Stimulated activated CD8-positive, alpha-beta memory T cell treated with anti-CD3 and anti-CD28 coated beads, Interleukin-15, amount 100 ng/mL, for 4 hours (primary cell): ENCODE data around the gene FLYWCH1.
A peak's percentile ranks its signal among the peaks of the same experiment; 100 is the strongest.

Experiments
- DNase-seq, 2 donors: peaks; one replicate each; pipeline ENCODE4 v3.0.0-alpha.2; 2020; ENCODE audit warnings: low read depth in 2 of 2

FLYWCH1 gene

GRCh38 chr16:2911638-2912329 lies at the start of gene FLYWCH1:
Gene FLYWCH1, plus strand, starts transcription at chr16:2911931. Its CDS starts 17,755 bp downstream, at chr16:2929686.
- DNase-seq, result peak; percentile 95 to 97

GRCh38 chr16:2865651-2866050 lies 46.1 kb upstream of the FLYWCH1 start:
- no peak for DNase-seq

- DNase-seq, result no peak
Observed at GRCh38 chr16:2866431-2866830, 45.3 kb upstream of the FLYWCH1 start.

- DNase-seq, result no peak
Observed at GRCh38 chr16:2867661-2867986, 44.1 kb upstream of the FLYWCH1 start.

- peak; percentile 80 to 87 for DNase-seq
Observed at GRCh38 chr16:2867987-2868789, 43.5 kb upstream of the FLYWCH1 start.

GRCh38 chr16:2871926-2872325 lies 39.8 kb upstream of the FLYWCH1 start:
- no peak for DNase-seq

GRCh38 chr16:2874032-2874911 lies 37.5 kb upstream of the FLYWCH1 start:
- DNase-seq, result no peak

- DNase-seq, result peak; percentile 24 to 31
Observed at GRCh38 chr16:2874912-2875362, 36.8 kb upstream of the FLYWCH1 start.

GRCh38 chr16:2879854-2880508 lies 31.8 kb upstream of the FLYWCH1 start:
- DNase-seq, result no peak

GRCh38 chr16:2881783-2882649 lies 29.7 kb upstream of the FLYWCH1 start:
- DNase-seq, result no peak

- DNase-seq, result peak; percentile 98
Observed at GRCh38 chr16:2882650-2883457, 28.9 kb upstream of the FLYWCH1 start, which contains the start of gene FLYWCH2. Gene FLYWCH2, plus strand, starts transcription at chr16:2883215. Its CDS starts 13,235 bp downstream, at chr16:2896450.

GRCh38 chr16:2883458-2883908 lies 28.2 kb upstream of the FLYWCH1 start:
- DNase-seq, result no peak

GRCh38 chr16:2884041-2884451 lies 27.7 kb upstream of the FLYWCH1 start:
- no peak for DNase-seq

GRCh38 chr16:2894231-2894630 lies 17.5 kb upstream of the FLYWCH1 start:
- DNase-seq, result no peak

GRCh38 chr16:2895813-2896212 lies 15.9 kb upstream of the FLYWCH1 start:
- DNase-seq, result no peak

GRCh38 chr16:2896480-2897010 lies 15.2 kb upstream of the FLYWCH1 start:
- DNase-seq, result no peak

GRCh38 chr16:2897110-2897509 lies 14.6 kb upstream of the FLYWCH1 start:
- no peak for DNase-seq

- DNase-seq, result no peak
Observed at GRCh38 chr16:2898831-2899563, 12.7 kb upstream of the FLYWCH1 start.
